Esophagus squamous epithelium (tissue), 4 donors: ENCODE measurements around the gene KCNG4.

Source experiments
- CTCF ChIP-seq, 6 experiments: fragments of 450-650 bp in 4 of 6; fragments of 200-600 bp in 2 of 6; sonication (generic) in 2 of 6; IDR thresholded peaks; one replicate each; pipeline ENCODE4 v1.5.1; 2016 to 2019; ENCODE audit warnings: antibody characterized with exemption in 6 of 6, mild to moderate bottlenecking in 4 of 6, moderate library complexity in 4 of 6
- POLR2A ChIP-seq, 4 donors: fragments of 450-650 bp; IDR thresholded peaks; one replicate each; pipeline ENCODE4 v1.6.1; 2017; ENCODE audit warnings: antibody characterized with exemption in 4 of 4, mild to moderate bottlenecking in 4 of 4, moderate library complexity in 3 of 4

- TF ChIP-seq POLR2A (IDR thresholded peaks at IDR 0.05) (no peak), CTCF (IDR thresholded peaks at IDR 0.05) (no peak)
Observed at GRCh38 chr16:84218956-84219355, 20.9 kb downstream of the KCNG4 start.
